Panc1 (cell line): ENCODE data around the gene ACP7. TPM values are rescaled to one million over a fixed set of nuclear protein-coding genes. Genes with fewer than 3 reads are reported as not detected.
"Not testable (repeated sequence)": the region's sequence is repeated elsewhere in the genome, so short reads cannot be mapped to it uniquely, and the experiment has no call there.

Experiments used
- ATAC-seq: fragments of 200-7000 bp; cut with Tn5 transposase; 2 replicates; pipeline ENCODE4 v1.9.1; 2020; ENCODE audit warnings: mild to moderate bottlenecking, moderate library complexity
- BruUV-seq: library from RNA; stranded (reverse); fragments of 400-500 nt; replicated peaks from 2 replicates; lab custom pipeline; 2021; lab: Mats Ljungman, UMichigan
- CTCF ChIA-PET: fragments of 300-600 bp; sonication (Branson Sonifier 250); formaldehyde crosslinking; loops from one replicate; lab custom pipeline; 2022; ENCODE audit warnings: antibody characterized with exemption; lab: Charles Lee
- POLR2A ChIA-PET: fragments of 300-600 bp; sonication (Branson Sonifier 250); formaldehyde crosslinking; loops from one replicate; lab custom pipeline; 2022; ENCODE audit warnings: antibody characterized with exemption; lab: Charles Lee
- DNase-seq: peaks from one replicate; pipeline ENCODE4 v3.0.0-alpha.2; 2010; ENCODE audit warnings: low read depth, low spot score
- H3K27ac ChIP-seq: 2 replicates; pipeline ENCODE4 v1.5.1; 2011; ENCODE audit warnings: mild to moderate bottlenecking, low read length, inconsistent platforms
- H3K27me3 ChIP-seq: fragments of 200-500 bp; sonication (Bioruptor generic); 2 replicates; pipeline ENCODE4 v1.6.0; 2014; ENCODE audit warnings: low read length, inconsistent platforms; ENCODE audit not compliant: control insufficient read depth, insufficient read depth
- H3K36me3 ChIP-seq: fragments of 200-500 bp; sonication (Bioruptor generic); 2 replicates; pipeline ENCODE4 v1.5.1; 2014; ENCODE audit warnings: inconsistent platforms, mild to moderate bottlenecking, low read length, moderate library complexity; ENCODE audit not compliant: control insufficient read depth, insufficient read depth
- H3K4me1 ChIP-seq: 2 replicates; pipeline ENCODE4 v1.5.1; 2011; ENCODE audit warnings: inconsistent platforms, mild to moderate bottlenecking, low read length, moderate library complexity; ENCODE audit not compliant: control insufficient read depth, insufficient read depth
- H3K4me3 ChIP-seq, 2 experiments: 2 replicates each; pipeline ENCODE4 v1.5.1; 2011 to 2012; ENCODE audit warnings: low read depth in 2 of 2, low read length in 2 of 2, mild to moderate bottlenecking in 2 of 2, inconsistent platforms in 1 of 2, moderate library complexity in 1 of 2
- H3K9me3 ChIP-seq: fragments of 200-500 bp; sonication (Bioruptor generic); 2 replicates; pipeline ENCODE4 v1.5.1; 2014; ENCODE audit warnings: low read depth, mild to moderate bottlenecking, inconsistent platforms, low read length, moderate library complexity; ENCODE audit not compliant: control insufficient read depth, insufficient read depth
- POLR2AphosphoS5 ChIP-seq: IDR thresholded peaks from 2 replicates; pipeline ENCODE4 v1.6.1; 2012; ENCODE audit warnings: mild to moderate bottlenecking, low read depth, low read length, moderate library complexity
- TCF7L2 ChIP-seq: IDR thresholded peaks from 2 replicates; pipeline ENCODE4 v1.6.1; 2011; ENCODE audit warnings: mild to moderate bottlenecking, low read depth, low read length, inconsistent platforms
- in situ Hi-C: cut with HindIII; loops from 2 replicates; pipeline ENCODE4 v1.10.0; 2016; ENCODE audit warnings: low sequenced_read_pairs, low pct_unique_long_range_greater_than_20kb
- intact Hi-C: fragments of 100-400 bp; cut with micrococcal nuclease; formaldehyde crosslinking; loops from one replicate; pipeline ENCODE4 v1.10.0; 2022; ENCODE audit not compliant: unreplicated experiment
- total RNA-seq: library from RNA; stranded (reverse); gene quantifications from one replicate; pipeline ENCODE4 v1.2.1, GENCODE V29; 2021; ENCODE audit not compliant: unreplicated experiment
- TF ChIP-seq, protein P1 (sequence below): fragments of 450-650 bp; IDR thresholded peaks from 2 replicates; pipeline ENCODE4 v1.5.1; 2017; ENCODE audit warnings: mild to moderate bottlenecking
- TF ChIP-seq, protein P2 (sequence below), 2 experiments: IDR thresholded peaks; 2 replicates each; pipeline ENCODE4 v1.6.1; 2011 to 2012; ENCODE audit warnings: low read depth in 2 of 2, control low read depth in 1 of 2, low read length in 1 of 2, mild to moderate bottlenecking in 1 of 2, moderate library complexity in 1 of 2; ENCODE audit not compliant: insufficient read depth in 1 of 2

The ACP7 gene
- total RNA-seq, 1 experiment from 2014 or later = 10.3 TPM

DNA sequence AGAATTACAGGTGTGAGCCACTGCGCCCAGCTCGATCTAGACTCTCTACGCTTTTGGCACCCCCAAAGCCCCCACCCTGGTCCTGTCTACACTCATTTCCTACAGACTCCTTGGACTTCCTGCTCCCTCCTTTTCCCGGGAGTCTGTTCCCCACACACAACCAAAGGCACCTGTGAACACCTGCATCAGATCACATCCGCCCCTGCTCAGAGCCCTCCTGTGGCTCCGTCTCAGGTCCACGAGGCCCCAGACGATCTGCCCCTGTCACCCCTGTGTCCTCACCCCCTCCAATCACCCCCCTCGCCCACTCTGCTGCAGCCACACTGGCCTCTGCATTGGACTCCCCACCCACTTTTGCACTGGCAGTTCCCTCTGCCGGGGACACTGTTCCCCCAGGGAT is 29.0 kb downstream of the ACP7 start:
- ChIA-PET POLR2A (interaction anchor here (0.7 to 0.9 kb wide), 3 partner anchors 13 to 155 kb away, joined by 4 to 10 read pairs (median 10); no protein-coding TSS in a partner anchor), CTCF (interaction anchor here (0.7 kb wide), 2 partner anchors 52 to 61 kb away, joined by 3 to 25 read pairs; no protein-coding TSS in a partner anchor)
- no peak overlapping the region for H3K27ac ChIP-seq

DNA sequence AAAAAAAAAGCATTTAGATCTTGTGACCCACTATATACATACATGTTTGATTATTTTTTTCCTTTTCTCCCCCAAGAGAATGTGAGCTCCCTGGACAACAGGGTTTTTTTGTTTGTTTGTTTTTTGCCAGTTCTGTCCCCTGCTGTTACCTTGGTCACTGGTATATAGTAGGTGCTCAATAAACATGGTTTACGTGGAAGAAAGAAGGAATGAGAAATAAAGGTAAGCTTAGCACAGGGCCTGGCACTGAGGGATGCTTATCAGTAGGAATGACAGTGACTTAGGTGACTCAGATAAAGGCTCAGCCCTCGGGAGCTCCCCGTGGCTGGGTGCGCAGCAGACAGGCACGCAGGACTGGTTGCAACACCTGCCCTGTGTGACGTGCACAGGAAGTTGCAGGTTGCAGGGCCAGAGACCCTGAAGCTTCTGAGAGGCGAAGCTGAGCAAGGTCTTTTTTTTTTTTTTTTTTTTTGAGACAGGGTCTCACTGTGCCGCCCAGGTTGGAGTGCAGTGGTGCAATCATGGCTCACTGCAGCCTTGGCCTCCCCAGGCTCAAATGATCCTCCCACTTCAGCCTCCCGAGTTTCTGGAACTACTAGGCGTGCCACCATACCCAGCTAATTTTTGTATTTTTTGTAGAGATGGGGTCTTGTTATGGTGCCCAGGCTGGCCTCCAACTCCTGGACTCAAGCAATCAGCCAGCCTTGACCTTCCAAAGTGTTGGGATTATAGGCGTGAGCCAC is 31.1 kb downstream of the ACP7 start:
- no peaks in the 10 kb centered on the region for H3K9me3 ChIP-seq
- H3K4me1 ChIP-seq = peaks cover 9% of the 10 kb centered on the region
- no peak for DNase-seq
- intact Hi-C loops = no loop called here
- no peak overlapping the region for H3K4me3 ChIP-seq
- in situ Hi-C loops = loop anchor here (10.0 kb wide), 2 partner anchors 50 to 60 kb away; no protein-coding TSS in a partner anchor
- no peaks in the 10 kb centered on the region for H3K27me3 ChIP-seq
- TF ChIP-seq, protein P1, sequence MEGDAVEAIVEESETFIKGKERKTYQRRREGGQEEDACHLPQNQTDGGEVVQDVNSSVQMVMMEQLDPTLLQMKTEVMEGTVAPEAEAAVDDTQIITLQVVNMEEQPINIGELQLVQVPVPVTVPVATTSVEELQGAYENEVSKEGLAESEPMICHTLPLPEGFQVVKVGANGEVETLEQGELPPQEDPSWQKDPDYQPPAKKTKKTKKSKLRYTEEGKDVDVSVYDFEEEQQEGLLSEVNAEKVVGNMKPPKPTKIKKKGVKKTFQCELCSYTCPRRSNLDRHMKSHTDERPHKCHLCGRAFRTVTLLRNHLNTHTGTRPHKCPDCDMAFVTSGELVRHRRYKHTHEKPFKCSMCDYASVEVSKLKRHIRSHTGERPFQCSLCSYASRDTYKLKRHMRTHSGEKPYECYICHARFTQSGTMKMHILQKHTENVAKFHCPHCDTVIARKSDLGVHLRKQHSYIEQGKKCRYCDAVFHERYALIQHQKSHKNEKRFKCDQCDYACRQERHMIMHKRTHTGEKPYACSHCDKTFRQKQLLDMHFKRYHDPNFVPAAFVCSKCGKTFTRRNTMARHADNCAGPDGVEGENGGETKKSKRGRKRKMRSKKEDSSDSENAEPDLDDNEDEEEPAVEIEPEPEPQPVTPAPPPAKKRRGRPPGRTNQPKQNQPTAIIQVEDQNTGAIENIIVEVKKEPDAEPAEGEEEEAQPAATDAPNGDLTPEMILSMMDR = no peak
- TF ChIP-seq TCF7L2 = no peak
- TF ChIP-seq POLR2AphosphoS5 = no peak
- BruUV-seq = no TSS peak
- ChIA-PET POLR2A (interaction anchor here (0.6 kb wide), 2 partner anchors 15 to 273 kb away, joined by 3 to 5 read pairs; no protein-coding TSS in a partner anchor), CTCF (interaction anchor here (0.6 to 0.7 kb wide), 5 partner anchors 69 to 455 kb away, joined by 3 to 5 read pairs (median 3); no protein-coding TSS in a partner anchor)
- no peak overlapping the region for H3K27ac ChIP-seq
- H3K36me3 ChIP-seq = no peaks in the 10 kb centered on the region
- no peak for ATAC-seq

More for the DNA sequence above, 29.0 kb downstream of the ACP7 start:
- ATAC-seq = no peak
- BruUV-seq = no TSS peak
- Histone ChIP-seq H3K27me3 (no peaks in the 10 kb centered on the region), H3K9me3 (no peaks in the 10 kb centered on the region), H3K4me1 (peaks cover 9% of the 10 kb centered on the region), H3K36me3 (no peaks in the 10 kb centered on the region), H3K4me3 (no peak overlapping the region)
- intact Hi-C loops = no loop called here
- TF ChIP-seq, protein P2, sequence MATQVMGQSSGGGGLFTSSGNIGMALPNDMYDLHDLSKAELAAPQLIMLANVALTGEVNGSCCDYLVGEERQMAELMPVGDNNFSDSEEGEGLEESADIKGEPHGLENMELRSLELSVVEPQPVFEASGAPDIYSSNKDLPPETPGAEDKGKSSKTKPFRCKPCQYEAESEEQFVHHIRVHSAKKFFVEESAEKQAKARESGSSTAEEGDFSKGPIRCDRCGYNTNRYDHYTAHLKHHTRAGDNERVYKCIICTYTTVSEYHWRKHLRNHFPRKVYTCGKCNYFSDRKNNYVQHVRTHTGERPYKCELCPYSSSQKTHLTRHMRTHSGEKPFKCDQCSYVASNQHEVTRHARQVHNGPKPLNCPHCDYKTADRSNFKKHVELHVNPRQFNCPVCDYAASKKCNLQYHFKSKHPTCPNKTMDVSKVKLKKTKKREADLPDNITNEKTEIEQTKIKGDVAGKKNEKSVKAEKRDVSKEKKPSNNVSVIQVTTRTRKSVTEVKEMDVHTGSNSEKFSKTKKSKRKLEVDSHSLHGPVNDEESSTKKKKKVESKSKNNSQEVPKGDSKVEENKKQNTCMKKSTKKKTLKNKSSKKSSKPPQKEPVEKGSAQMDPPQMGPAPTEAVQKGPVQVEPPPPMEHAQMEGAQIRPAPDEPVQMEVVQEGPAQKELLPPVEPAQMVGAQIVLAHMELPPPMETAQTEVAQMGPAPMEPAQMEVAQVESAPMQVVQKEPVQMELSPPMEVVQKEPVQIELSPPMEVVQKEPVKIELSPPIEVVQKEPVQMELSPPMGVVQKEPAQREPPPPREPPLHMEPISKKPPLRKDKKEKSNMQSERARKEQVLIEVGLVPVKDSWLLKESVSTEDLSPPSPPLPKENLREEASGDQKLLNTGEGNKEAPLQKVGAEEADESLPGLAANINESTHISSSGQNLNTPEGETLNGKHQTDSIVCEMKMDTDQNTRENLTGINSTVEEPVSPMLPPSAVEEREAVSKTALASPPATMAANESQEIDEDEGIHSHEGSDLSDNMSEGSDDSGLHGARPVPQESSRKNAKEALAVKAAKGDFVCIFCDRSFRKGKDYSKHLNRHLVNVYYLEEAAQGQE (IDR thresholded peaks at IDR 0.05; ENCODE audit: insufficient read depth in 1 of 2, low read depth in 2 of 2, low read length in 1 of 2) = no peak
- no peak for TF ChIP-seq TCF7L2
- TF ChIP-seq POLR2AphosphoS5 = no peak
- TF ChIP-seq, protein P1 = no peak
- in situ Hi-C loops = loop anchor here (10.0 kb wide), 2 partner anchors 48 to 62 kb away; no protein-coding TSS in a partner anchor
- DNase-seq = no peak

DNA sequence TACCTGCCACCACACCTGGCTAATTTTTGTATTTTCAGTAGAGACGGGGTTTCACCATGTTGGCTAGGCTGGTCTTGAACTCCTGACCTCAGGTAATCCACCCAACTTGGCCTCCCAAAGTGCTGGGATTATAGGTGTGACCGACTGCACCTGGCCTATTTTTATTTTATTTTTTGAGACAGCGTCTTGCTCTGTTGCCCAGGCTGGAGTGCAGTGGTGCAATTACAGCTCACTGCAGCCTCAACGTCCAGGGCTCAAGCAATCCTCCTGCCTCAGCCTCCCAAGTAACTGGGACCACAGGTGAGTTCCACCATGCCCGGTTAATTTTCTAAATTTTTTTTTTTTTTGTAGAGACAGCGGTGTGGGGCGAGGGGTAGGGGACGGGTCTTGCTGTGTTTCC is 32.9 kb downstream of the ACP7 start:
- H3K4me1 ChIP-seq, H3K27me3 ChIP-seq, BruUV-seq, DNase-seq, H3K4me3 ChIP-seq, ATAC-seq, CTCF ChIA-PET, H3K27ac ChIP-seq, POLR2A ChIA-PET, H3K9me3 ChIP-seq, intact Hi-C loops, H3K36me3 ChIP-seq: not testable (repeated sequence)
- in situ Hi-C loops = loop anchor here (10.0 kb wide), 2 partner anchors 52 to 58 kb away; no protein-coding TSS in a partner anchor
